Renal cortical epithelial cell (primary cell): ENCODE results near the gene TSSK3. TPM values are rescaled to one million over a fixed set of nuclear protein-coding genes. Genes with fewer than 3 reads are reported as not detected.
"Not testable (repeated sequence)": the region's sequence is repeated elsewhere in the genome, so short reads cannot be mapped to it uniquely, and the experiment has no call there.

Source experiments
- DNase-seq: peaks from one replicate; pipeline ENCODE4 v3.0.0-alpha.2; 2011; ENCODE audit warnings: low read depth
- total RNA-seq: library from RNA; depleted of rRNA; stranded (reverse); fragments of >200 nt; gene quantifications from 2 replicates; pipeline ENCODE4 v1.2.3, GENCODE V29; 2014

The TSSK3 gene
- total RNA-seq, 1 donor from 2014 or later: 0.20 TPM

DNA sequence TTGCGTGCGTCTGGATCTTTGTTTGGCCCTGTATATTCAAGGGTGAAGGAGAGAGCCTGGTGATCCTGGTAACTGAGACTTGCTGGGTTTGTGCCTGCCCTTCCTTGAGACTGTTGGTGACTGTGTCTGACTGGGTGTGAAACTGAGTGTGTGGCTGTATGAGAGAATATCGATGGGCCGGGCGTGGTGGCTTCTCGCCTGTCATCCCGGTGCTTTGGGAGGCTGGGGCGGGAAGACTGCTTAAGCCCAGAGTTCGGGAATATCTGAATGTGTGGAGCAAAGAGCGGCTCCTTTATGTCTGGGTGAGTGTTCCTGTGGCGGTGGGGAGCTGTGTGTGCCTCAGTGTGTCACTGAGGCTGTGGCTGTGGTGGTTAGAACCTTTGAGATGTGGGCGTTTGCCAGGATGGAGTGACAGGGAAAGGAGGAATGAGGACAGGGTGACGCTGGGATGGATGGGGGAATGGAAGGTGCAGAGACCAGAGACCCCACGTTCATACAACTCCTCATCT, 23.6 kb upstream of the TSSK3 start:
- no peak for DNase-seq

DNA sequence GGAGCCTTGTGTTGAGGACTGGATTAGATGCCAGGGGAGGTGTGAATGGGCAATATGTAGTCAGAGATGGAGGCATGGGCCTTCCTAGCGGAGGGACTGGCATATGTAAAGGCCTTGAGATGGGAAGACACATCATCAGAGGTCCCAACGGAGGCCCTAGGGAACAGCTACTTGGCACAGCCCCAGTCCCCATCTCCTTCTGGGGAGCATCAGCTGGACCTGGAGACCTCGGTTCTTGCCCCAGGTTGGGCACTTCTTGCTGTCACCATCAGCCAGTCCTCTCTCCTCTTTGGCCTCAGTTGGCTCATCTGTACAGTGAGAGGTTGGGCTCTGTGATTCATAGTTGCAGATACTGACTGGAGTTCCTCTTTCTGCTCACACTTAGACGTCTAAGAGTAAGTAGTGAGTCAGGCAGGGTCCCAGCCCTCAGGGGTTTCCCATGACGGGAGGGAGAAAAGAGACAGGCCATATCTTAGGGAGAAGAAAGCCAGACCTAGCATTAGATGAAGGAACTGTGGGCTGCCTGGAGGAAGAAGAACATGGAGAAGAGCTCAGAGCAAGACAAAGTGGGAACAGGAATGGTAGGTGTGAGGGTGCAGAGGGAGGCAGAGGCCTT, 22.9 kb upstream of the TSSK3 start:
- peak; percentile 25 for DNase-seq

DNA sequence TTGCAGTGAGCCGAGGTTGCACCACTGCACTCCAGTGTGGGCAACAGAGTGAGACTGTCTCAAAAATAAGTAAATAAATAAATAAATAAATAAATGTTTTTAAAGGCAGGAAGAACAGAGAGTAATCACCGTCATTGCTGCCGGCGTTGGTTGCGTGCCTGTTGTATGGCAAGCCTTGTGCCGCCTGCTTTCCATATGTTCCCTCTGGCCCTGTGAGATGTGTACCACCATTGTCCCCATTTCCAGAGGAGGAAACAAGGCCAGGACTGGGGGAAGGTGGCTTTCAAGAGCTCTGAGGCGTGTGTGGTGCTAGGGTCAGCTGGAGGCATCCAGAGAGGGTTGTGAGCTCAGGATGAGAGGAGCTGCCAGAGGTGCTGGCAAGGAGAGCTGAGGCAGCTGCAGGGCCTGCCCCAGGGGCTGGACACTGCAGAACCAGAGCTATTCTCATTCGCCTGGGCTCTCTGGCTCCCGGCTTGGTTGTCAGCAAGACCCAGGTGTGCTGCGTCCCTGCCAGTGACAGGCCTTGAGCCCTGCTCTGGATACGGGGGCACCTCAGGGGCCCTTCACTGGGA, 21.1 kb upstream of the TSSK3 start:
- no peak for DNase-seq

DNA sequence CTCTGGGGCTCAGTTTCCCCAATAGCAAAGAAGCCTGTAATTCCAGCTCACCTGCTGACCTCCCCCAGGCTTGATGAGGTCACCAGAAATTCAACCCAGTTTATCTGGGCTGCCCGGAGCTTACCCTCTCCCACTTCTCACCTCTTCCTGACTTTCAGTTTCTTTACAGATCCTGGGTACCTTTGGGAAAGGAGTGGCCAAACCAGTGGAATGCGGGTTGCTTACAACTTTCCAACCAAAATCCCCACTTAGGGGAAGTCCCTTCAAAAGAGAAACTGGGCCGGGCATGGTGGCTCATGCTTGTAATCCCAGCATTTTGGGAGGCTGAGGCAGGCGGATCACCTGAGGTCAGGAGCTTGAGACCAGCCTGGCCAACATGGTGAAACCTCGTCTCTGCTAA, 20.4 kb upstream of the TSSK3 start:
- peak; percentile 26 for DNase-seq

DNA sequence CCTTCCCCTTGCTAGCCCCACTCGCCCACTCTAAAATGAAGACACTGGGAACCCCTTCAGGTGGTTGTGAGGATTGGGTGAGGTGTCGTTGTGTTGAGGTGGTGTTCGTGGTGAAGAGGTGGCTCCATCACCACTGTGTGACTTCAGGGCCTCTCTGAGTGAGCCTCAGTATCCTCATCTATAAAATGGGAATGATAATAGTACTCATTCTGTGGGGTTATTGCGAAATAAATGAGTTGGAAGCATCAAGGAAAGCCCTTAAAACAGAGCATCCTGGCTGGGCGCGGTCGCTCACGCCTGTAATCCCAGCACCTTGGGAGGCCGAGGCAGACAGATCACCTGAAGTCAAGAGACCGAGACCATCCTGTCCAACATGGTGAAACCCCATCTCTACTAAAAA, 19.6 kb upstream of the TSSK3 start:
- DNase-seq: no peak

DNA sequence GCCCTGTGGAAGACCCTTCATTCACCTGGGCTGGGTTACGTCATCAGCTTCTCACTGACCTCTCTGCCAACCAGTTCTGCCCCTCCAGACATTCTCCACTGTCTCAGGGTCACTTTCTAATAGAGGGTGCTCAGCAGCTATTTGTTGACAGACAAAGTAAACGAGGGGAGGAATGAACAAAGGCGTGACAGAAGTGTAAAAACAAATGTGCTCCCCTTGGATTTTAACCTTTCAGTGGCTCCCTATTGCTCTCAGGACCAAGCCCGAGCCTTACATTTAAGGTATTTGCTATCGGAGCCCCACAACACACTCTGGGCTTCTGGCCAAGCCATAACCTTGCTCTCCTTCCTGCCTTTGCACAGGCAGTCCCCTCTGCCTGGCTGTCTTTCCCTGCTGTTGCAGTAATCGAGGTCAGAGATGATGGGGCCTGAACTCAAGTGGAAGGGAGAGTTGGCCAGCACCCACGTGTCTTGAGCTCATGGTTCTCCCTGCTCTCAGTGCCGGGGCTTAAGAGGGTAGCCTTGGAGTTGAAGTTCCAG, 17.0 kb upstream of the TSSK3 start:
- peak; percentile 42 for DNase-seq

GRCh38 chr1:32346532-32347157, 15.7 kb upstream of the TSSK3 start:
- no peak for DNase-seq

DNA sequence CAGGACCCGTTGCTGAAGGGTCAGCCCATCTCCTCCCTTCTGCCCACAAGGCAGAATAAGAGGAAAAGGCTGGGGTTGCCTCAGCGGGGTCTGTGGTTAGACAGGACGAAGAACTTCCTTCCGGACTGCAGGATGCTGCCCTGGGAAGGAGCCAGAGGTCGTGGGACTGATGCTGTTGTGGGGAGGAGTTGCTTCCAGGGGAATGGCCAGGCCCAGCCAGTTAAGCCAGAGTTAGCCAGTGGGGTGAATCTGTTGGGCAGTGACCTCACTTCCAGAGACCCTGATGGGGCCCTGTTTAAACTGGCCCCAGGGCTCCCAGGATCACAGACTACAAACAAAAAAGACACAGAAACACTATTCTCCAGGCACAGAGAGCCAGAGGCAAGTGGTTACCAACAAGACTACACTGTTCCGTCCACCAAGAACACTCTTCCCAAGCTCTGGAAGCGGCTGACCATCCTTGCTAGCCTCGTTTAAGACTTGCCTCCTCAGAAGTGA, 13.1 kb upstream of the TSSK3 start:
- no peak for DNase-seq

DNA sequence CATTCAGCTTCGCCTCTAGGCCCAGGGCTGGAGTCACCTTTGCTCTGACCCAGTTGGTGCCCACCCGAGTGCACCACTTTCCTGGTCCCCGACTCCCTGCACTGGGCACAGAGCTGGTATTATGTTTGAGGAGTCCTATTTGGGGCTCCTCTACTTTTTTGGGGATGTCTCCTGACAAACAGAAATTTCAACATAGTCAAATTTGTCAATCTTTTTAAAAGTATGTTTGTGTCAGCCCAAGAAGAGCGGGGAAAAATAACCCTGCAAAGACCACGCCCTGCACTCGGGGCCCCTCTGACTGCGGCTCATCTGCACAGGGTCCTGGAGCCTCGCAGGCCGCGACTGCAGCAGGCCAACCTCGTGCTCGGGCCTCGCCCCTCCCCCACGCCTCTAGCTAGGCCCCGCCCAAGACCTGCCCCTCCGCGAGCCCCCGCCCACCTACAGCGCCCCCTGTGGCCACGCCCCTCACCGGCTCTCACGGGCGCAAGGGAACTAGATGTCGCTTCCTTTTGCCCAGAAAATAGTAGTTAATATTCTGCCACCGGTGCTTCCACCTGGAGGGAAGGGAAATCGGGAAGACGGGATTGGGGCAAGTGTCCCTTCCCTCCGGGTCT, 11.4 kb upstream of the TSSK3 start:
- peak; percentile 22 for DNase-seq

DNA sequence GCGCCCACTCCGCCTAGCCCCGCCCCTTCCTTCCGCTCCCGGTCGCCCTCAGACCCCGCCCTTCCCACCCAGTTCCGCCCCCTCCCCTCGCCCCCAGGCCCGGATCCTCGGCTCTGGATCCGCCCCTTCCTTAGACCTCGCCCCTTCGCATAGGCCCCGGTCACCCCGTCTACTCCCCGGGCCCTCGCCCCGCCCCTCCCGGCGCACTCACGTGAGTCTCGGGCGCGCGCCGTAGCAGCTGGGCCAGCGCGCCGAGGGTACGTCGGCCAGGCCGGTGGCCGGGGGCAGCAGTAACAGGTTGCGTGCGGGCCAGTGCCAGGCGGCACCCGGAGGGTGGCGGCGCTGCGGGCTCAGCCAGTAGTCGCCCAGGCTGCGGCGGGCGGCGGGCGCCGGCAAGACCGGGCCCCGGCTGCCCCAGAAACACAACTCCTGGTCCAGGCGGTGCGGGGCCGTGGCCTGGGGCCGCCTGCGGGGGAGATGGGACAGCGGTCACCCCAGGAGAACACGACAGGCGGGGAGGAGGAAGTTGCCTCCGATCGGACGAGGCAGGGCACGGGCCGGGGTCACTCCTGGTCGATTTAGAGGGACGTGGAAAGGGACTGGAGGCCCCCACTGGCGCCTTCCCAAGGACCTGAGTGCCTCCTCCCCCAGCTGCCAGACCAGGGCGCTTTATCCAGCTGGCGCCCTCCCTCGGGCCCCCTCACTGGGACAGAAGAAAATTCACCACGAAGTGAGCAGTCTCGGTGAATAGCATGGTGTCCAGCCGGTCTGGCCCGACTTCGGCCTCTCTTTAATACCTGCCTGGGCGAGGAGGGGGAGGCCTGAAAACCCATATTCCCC, 10.7 kb upstream of the TSSK3 start:
- peak; percentile 69 for DNase-seq

DNA sequence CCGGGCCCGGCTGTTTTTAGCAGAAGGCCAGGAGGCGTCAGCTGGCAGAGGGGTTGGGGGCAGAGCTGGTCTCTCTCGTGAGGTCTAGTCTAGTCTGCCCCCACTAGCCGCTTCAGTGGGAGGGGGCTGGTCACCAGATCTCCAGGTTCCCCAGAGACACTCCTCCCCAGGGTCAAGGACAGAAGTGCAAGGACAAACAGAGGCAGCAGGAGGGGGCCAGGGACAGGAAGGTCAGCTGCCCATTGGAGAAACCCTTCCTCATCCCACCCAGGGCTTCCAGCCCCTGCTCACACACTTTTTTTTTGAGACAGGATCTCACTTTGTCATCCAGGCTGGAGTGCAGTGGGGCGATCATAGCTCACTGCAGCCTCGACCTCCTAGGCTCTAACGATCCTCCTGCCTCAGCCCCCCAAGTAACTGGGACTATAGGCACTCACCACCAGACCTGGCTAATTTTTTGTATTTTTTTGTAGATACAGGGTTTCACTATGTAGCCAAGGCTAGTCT, 10.0 kb upstream of the TSSK3 start:
- DNase-seq: no peak

DNA sequence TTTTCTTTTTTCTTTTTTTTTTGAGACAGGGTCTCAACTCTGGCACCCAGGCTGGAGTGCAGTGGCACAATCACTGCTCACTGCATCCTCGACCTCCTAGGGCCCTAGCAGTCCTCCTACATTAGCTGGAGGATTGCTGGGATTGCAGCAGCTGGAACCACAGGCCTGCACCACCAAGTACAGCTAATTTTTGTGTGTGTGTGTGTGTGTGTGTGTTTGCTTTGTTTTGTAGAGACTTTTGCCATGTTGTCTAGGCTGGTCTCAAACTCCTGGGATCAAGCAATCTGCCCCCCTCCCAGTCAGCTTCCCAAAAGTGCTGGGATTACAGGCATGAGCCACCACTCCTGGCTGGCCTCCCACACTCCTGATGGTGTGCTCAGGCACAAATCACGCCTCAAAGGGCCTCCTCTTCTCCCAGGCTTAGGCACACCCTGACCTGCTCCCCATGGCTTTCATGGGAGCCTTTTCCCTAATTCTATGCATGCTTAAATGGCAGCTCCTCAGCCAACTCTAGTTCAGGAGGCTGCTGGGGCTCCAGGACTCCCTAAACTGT, 9.4 kb upstream of the TSSK3 start:
- DNase-seq: no peak

GRCh38 chr1:32353431-32353830, 8.9 kb upstream of the TSSK3 start:
- DNase-seq: no peak

- DNase-seq: no peak
Observed at GRCh38 chr1:32353886-32354570, 8.3 kb upstream of the TSSK3 start.

DNA sequence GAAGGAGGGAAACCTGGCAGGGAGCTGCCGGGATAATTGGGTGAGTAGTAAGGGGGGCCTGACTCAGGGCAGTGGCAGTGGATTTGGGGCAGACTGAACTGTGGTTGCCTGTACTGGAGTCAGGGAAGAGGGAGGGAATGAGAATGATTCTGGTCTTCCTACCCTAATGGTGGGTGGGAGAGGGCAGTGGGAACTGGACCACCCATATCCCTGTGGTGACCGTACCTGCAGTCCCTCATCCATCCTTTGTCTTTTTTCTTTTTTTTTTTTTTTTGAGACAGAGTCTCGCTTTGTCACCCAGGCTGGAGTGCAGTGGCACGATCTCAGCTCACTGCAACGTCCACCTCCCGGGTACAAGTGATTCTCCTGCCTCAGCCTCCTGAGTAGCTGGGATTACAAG, 6.6 kb upstream of the TSSK3 start:
- DNase-seq: not testable (repeated sequence)

GRCh38 chr1:32356478-32356877, 5.9 kb upstream of the TSSK3 start:
- no peak for DNase-seq

DNA sequence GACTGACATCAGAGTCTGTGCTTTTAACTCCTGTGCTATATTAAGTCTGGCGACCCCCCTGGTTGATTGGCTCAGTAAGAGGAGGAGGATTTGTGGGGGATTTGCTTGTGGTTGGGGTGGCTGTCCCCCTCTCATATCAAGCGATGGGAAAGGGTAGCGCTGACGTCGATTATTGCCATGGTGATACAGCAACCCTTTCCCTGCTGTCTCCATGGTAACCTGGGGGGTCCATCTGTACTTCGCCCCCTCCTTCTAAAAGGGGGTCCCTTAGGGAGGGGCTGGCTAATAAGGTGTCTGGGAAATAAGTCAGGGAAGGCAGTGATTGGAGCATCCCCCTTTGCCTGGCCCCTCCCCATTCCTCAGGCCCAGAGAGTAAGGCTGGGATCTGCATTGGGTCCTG, 4.7 kb upstream of the TSSK3 start:
- no peak for DNase-seq

GRCh38 chr1:32358435-32358834, 3.9 kb upstream of the TSSK3 start:
- DNase-seq: no peak

- no peak for DNase-seq
Observed at GRCh38 chr1:32361308-32361673, 1.0 kb upstream of the TSSK3 start.

GRCh38 chr1:32361674-32362473, 465 bp upstream of the TSSK3 start:
- no peak for DNase-seq
